ENCODE measurements around the gene TRIM2. TPM values are rescaled to one million over a fixed set of nuclear protein-coding genes. Genes with fewer than 3 reads are reported as not detected.

TRIM2 gene
- total and polyA plus RNA-seq, 2 donors (not counting 1 experiment from before 2014, with no cell fraction given), result 39.6 to 90.8 TPM

GRCh38 chr4:153292897-153293741 lies 88.9 kb downstream of the TRIM2 start:
- Histone ChIP-seq H3K9me3 (ENCODE audit: control insufficient read depth, insufficient read depth, low read depth, low read length) (no peaks in the 10 kb centered on the region), H3K79me2 (ENCODE audit: control insufficient read depth, insufficient read depth, low read length) (no peaks in the 10 kb centered on the region), H3K4me1 (ENCODE audit: control insufficient read depth, extremely low read depth, insufficient read depth, low read length) (peaks cover 18% of the 10 kb centered on the region), H4K20me1 (ENCODE audit: control insufficient read depth, extremely low read depth, insufficient read depth, low read length) (no peaks in the 10 kb centered on the region), H3K9ac (ENCODE audit: insufficient read depth, low read length) (no peak overlapping the region), H3K27me3 (ENCODE audit: control insufficient read depth, insufficient read depth, low read length) (no peaks in the 10 kb centered on the region), H2AFZ (ENCODE audit: low read length) (no peak overlapping the region), H3K36me3 (ENCODE audit: control insufficient read depth, insufficient read depth, low read length) (peaks cover 8% of the 10 kb centered on the region), H3K27ac (ENCODE audit: insufficient read depth, low read length) (no peak overlapping the region), H3K4me2 (ENCODE audit: extremely low read depth, insufficient read depth, low read length) (no peak overlapping the region), H3K4me3 (replicated peaks in 1 of 4; ENCODE audit: control extremely low read depth in 1 of 4, insufficient read depth in 1 of 4, low read depth in 3 of 4, low read length in 4 of 4) (no peak overlapping the region)
- TF ChIP-seq, protein P1, sequence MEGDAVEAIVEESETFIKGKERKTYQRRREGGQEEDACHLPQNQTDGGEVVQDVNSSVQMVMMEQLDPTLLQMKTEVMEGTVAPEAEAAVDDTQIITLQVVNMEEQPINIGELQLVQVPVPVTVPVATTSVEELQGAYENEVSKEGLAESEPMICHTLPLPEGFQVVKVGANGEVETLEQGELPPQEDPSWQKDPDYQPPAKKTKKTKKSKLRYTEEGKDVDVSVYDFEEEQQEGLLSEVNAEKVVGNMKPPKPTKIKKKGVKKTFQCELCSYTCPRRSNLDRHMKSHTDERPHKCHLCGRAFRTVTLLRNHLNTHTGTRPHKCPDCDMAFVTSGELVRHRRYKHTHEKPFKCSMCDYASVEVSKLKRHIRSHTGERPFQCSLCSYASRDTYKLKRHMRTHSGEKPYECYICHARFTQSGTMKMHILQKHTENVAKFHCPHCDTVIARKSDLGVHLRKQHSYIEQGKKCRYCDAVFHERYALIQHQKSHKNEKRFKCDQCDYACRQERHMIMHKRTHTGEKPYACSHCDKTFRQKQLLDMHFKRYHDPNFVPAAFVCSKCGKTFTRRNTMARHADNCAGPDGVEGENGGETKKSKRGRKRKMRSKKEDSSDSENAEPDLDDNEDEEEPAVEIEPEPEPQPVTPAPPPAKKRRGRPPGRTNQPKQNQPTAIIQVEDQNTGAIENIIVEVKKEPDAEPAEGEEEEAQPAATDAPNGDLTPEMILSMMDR (conservative IDR thresholded peaks at IDR 0.05 in 1 of 2, IDR thresholded peaks at IDR 0.05 in 1 of 2; ENCODE audit: low read depth in 1 of 2, low read length in 2 of 2), result no peak
- TF ChIP-seq EZH2 (IDR thresholded peaks at IDR 0.05; ENCODE audit: low read length, missing control alignments), result no peak
- no peak for DNase-seq (ENCODE audit: low read depth in 2 of 2)

GRCh38 chr4:153293742-153294057 lies 89.5 kb downstream of the TRIM2 start:
- DNase-seq (ENCODE audit: low read depth in 2 of 2), result no peak
- no peak for TF ChIP-seq EZH2 (IDR thresholded peaks at IDR 0.05; ENCODE audit: low read length, missing control alignments)
- TF ChIP-seq, protein P1 (conservative IDR thresholded peaks at IDR 0.05 in 1 of 2, IDR thresholded peaks at IDR 0.05 in 1 of 2; ENCODE audit: low read depth in 1 of 2, low read length in 2 of 2), result no peak
- peaks cover 18% of the 10 kb centered on the region for H3K4me1 ChIP-seq (ENCODE audit: control insufficient read depth, extremely low read depth, insufficient read depth, low read length)
- no peaks in the 10 kb centered on the region for H4K20me1 ChIP-seq (ENCODE audit: control insufficient read depth, extremely low read depth, insufficient read depth, low read length)
- H3K4me3 ChIP-seq (replicated peaks in 1 of 4; ENCODE audit: control extremely low read depth in 1 of 4, insufficient read depth in 1 of 4, low read depth in 3 of 4, low read length in 4 of 4), result no peak overlapping the region
- H3K9ac ChIP-seq (ENCODE audit: insufficient read depth, low read length), result no peak overlapping the region
- H2AFZ ChIP-seq (ENCODE audit: low read length), result no peak overlapping the region
- H3K9me3 ChIP-seq (ENCODE audit: control insufficient read depth, insufficient read depth, low read depth, low read length), result no peaks in the 10 kb centered on the region
- H3K79me2 ChIP-seq (ENCODE audit: control insufficient read depth, insufficient read depth, low read length), result no peaks in the 10 kb centered on the region
- peaks cover 8% of the 10 kb centered on the region for H3K36me3 ChIP-seq (ENCODE audit: control insufficient read depth, insufficient read depth, low read length)
- no peak overlapping the region for H3K27ac ChIP-seq (ENCODE audit: insufficient read depth, low read length)
- no peak overlapping the region for H3K4me2 ChIP-seq (ENCODE audit: extremely low read depth, insufficient read depth, low read length)
- H3K27me3 ChIP-seq (ENCODE audit: control insufficient read depth, insufficient read depth, low read length), result no peaks in the 10 kb centered on the region

GRCh38 chr4:153294631-153295030 lies 90.4 kb downstream of the TRIM2 start:
- Histone ChIP-seq H2AFZ (ENCODE audit: low read length) (no peak overlapping the region), H3K36me3 (ENCODE audit: control insufficient read depth, insufficient read depth, low read length) (peaks cover 8% of the 10 kb centered on the region), H3K4me3 (replicated peaks in 1 of 4; ENCODE audit: control extremely low read depth in 1 of 4, insufficient read depth in 1 of 4, low read depth in 3 of 4, low read length in 4 of 4) (no peak overlapping the region), H3K4me2 (ENCODE audit: extremely low read depth, insufficient read depth, low read length) (peak overlapping the region; percentile 38), H3K27me3 (ENCODE audit: control insufficient read depth, insufficient read depth, low read length) (no peaks in the 10 kb centered on the region), H3K4me1 (ENCODE audit: control insufficient read depth, extremely low read depth, insufficient read depth, low read length) (peaks cover 18% of the 10 kb centered on the region), H3K9ac (ENCODE audit: insufficient read depth, low read length) (no peak overlapping the region), H3K79me2 (ENCODE audit: control insufficient read depth, insufficient read depth, low read length) (no peaks in the 10 kb centered on the region), H3K27ac (ENCODE audit: insufficient read depth, low read length) (no peak overlapping the region), H4K20me1 (ENCODE audit: control insufficient read depth, extremely low read depth, insufficient read depth, low read length) (no peaks in the 10 kb centered on the region), H3K9me3 (ENCODE audit: control insufficient read depth, insufficient read depth, low read depth, low read length) (no peaks in the 10 kb centered on the region)
- TF ChIP-seq, protein P1 (conservative IDR thresholded peaks at IDR 0.05 in 1 of 2, IDR thresholded peaks at IDR 0.05 in 1 of 2; ENCODE audit: low read depth in 1 of 2, low read length in 2 of 2), result no peak
- no peak for TF ChIP-seq EZH2 (IDR thresholded peaks at IDR 0.05; ENCODE audit: low read length, missing control alignments)
- peak in 1 of 2 donors; percentile 35 for DNase-seq (ENCODE audit: low read depth in 2 of 2)
